OCI-LY7 (cell line): Measurements from ENCODE around the gene PRKAA1.

Source experiments
- CTCF ChIP-seq: fragments of 200-600 bp; sonication (generic); conservative IDR thresholded peaks from 2 replicates; pipeline ENCODE4 v1.5.1; 2014; ENCODE audit warnings: mild to moderate bottlenecking, antibody characterized with exemption, low read length, moderate library complexity, mixed read lengths
- EZH2phosphoT487 ChIP-seq: fragments of 200-600 bp; sonication (generic); IDR thresholded peaks from 2 replicates; pipeline ENCODE4 v1.6.1; 2018; ENCODE audit warnings: low read depth, borderline replicate concordance, mild to moderate bottlenecking, mixed run types, antibody characterized with exemption, low read length, moderate library complexity, mixed read lengths

GRCh38 chr5:40762705-40763104 is 35.5 kb downstream of the PRKAA1 start:
- no peak for TF ChIP-seq CTCF
- no peak for TF ChIP-seq EZH2phosphoT487
